Kidney (tissue), 14 donors: Measurements from ENCODE around the gene SEC14L5. TPM values are rescaled to one million over a fixed set of nuclear protein-coding genes. Genes with fewer than 3 reads are reported as not detected.

Experiments
- DNase-seq, 5 donors: peaks; one replicate each; pipeline ENCODE4 v3.0.0-alpha.2; 2013 to 2020
- FAIRE-seq: peaks from 2 replicates; lab custom pipeline; 2012; peaks lifted over from hg19 to GRCh38; lab: Jason Lieb, UNC
- H3K27ac ChIP-seq, 2 donors: one replicate each; pipeline ENCODE4 v1.7.0; 2013; ENCODE audit warnings: low read depth in 2 of 2, low read length in 2 of 2, inconsistent platforms in 1 of 2
- H3K27me3 ChIP-seq: one replicate; pipeline ENCODE4 v1.7.1; 2013; ENCODE audit warnings: low read length, inconsistent platforms; ENCODE audit not compliant: control insufficient read depth, insufficient read depth
- H3K36me3 ChIP-seq, 3 donors: one replicate each; pipeline versions ENCODE4 v1.7.0 to v1.7.1; 2013; ENCODE audit warnings: low read length in 3 of 3, control low read depth in 1 of 3, inconsistent platforms in 1 of 3; ENCODE audit not compliant: insufficient read depth in 3 of 3, control insufficient read depth in 2 of 3
- H3K4me1 ChIP-seq, 3 donors: one replicate each; pipeline versions ENCODE4 v1.7.0 to v1.7.1; 2013; ENCODE audit warnings: low read length in 3 of 3, inconsistent platforms in 1 of 3, low read depth in 1 of 3; ENCODE audit not compliant: control insufficient read depth in 2 of 3, insufficient read depth in 2 of 3
- H3K4me3 ChIP-seq, 3 donors: one replicate each; pipeline versions ENCODE4 v1.7.0 to v1.8.1; 2013; ENCODE audit warnings: low read length in 3 of 3, control low read depth in 1 of 3, inconsistent platforms in 1 of 3
- H3K9ac ChIP-seq, 3 donors: one replicate each; pipeline versions ENCODE4 v1.7.0 to v1.7.1; 2013; ENCODE audit warnings: low read length in 3 of 3, control low read depth in 1 of 3, inconsistent platforms in 1 of 3
- H3K9me3 ChIP-seq, 3 donors: one replicate each; pipeline versions ENCODE4 v1.7.0 to v1.7.1; 2013; ENCODE audit warnings: low read length in 3 of 3, control low read depth in 1 of 3, inconsistent platforms in 1 of 3; ENCODE audit not compliant: control insufficient read depth in 2 of 3, insufficient read depth in 1 of 3
- CTCF ChIP-seq: IDR thresholded peaks from 3 replicates; pipeline ENCODE4 v1.5.1; 2012; ENCODE audit warnings: mild to moderate bottlenecking, moderate library complexity, borderline replicate concordance; ENCODE audit not compliant: insufficient read depth; ENCODE audit errors: extremely low read depth
- intact Hi-C: fragments of 100-400 bp; cut with DNase I; formaldehyde crosslinking; loops from one replicate; pipeline ENCODE4 v1.11.1; 2022
- polyA plus RNA-seq: library from polyadenylated mRNA; stranded (reverse); fragments of 350-450 nt; fragmentation: Illumina TruSeq; extraction: RNeasy Lipid Tissue Mini Kit (QIAGEN cat#74804); gene quantifications from one replicate; pipeline ENCODE4 v1.2.3, GENCODE V29; 2014; ENCODE audit warnings: low read depth, low replicate concordance; ENCODE audit not compliant: insufficient read depth
- total RNA-seq: library from RNA; stranded (reverse); fragmentation: NEBNext Ultra II Directional; extraction: Animal tissue kit (Norgen Biotek cat#: 25700); gene quantifications from one replicate; pipeline ENCODE4 v1.2.1, GENCODE V29; 2021
- donor health status: control.
- donor health status: control.
- donor health status: control.
- donor health status: control.
- donor health status: control.
- donor health status: DM: yes; HTN: yes; CAD: no.
- donor health status: Normal renal cell carcinoma (clear cell type).

The SEC14L5 gene
- total and polyA plus RNA-seq, 2 donors from 2014 or later: 0.13 to 0.16 TPM

GRCh38 chr16:5010576-5011329 lies 52.6 kb downstream of the SEC14L5 start:
- intact Hi-C loops: no loop called here
- no peak for FAIRE-seq
- Histone ChIP-seq H3K27ac (no peak overlapping the region), H3K36me3 (no peaks in the 10 kb centered on the region), H3K9ac (no peak overlapping the region), H3K9me3 (no peaks in the 10 kb centered on the region), H3K4me1 (no peaks in the 10 kb centered on the region), H3K27me3 (no peaks in the 10 kb centered on the region), H3K4me3 (no peak overlapping the region)
- TF ChIP-seq CTCF: no peak
- no peak for DNase-seq

GRCh38 chr16:5011637-5012036 lies 53.5 kb downstream of the SEC14L5 start:
- Histone ChIP-seq H3K27me3 (no peaks in the 10 kb centered on the region), H3K36me3 (no peaks in the 10 kb centered on the region), H3K9ac (no peak overlapping the region), H3K27ac (no peak overlapping the region), H3K4me3 (no peak overlapping the region), H3K9me3 (no peaks in the 10 kb centered on the region), H3K4me1 (no peaks in the 10 kb centered on the region)
- DNase-seq (no peak), FAIRE-seq (no peak)
- intact Hi-C loops: no loop called here
- TF ChIP-seq CTCF: no peak

GRCh38 chr16:5012887-5013286 lies 54.8 kb downstream of the SEC14L5 start:
- no peaks in the 10 kb centered on the region for H3K27me3 ChIP-seq
- H3K9me3 ChIP-seq: no peaks in the 10 kb centered on the region
- no peaks in the 10 kb centered on the region for H3K36me3 ChIP-seq
- TF ChIP-seq CTCF: no peak
- H3K27ac ChIP-seq: no peak overlapping the region
- FAIRE-seq: no peak
- H3K9ac ChIP-seq: no peak overlapping the region
- intact Hi-C loops: no loop called here
- H3K4me1 ChIP-seq: no peaks in the 10 kb centered on the region
- no peak overlapping the region for H3K4me3 ChIP-seq
- no peak for DNase-seq
